ENCODE measurements around the gene ATP13A2.

Gene ATP13A2

DNA sequence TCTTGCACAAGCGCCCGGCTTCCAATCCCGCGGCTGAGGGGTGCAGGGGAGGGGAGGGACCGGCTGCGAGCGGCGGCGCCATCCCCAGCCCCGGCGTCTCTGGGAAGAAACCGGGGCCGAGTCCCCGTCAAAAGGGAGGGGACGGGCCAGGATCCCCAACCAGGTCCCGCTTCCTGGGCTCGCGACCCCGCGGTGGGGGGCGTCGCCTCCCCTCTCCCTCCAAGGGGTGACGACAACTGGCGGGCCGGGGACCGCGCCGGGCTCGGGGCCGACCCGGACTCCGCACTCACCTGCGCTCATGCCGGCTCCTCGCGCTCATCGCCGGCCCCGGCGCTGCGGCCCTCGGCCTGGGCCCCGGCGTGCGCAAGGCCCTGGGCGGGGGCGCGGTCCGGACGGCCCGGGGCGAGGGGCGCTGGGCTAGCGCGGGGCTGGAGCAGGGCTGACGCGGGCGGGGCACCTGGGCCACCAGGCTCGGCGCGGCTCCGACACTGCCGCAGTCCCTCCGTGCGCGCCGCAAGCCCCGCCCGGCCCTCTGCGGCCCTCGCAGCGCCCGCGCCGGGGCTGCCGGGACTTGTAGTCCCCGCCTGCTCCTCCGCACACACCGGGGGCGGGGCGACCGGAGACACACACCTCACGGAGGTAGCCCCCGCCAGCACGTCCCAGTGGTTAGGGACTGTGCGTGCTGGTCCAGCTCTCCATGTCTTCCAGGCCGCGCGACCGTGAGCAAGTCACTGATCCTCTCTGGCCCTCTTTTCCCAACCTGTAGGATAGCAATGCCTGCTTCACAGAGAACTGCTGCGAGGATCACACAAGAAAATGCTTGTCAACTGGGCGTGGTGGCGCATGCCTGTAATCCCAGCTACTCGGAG lies at the start of gene ATP13A2:
Gene ATP13A2 (minus strand): TSS at position 490 of the 869 bp plus-strand sequence. CDS start 190 bp downstream, at position 300.
- peak; percentile 88 for DNase-seq

GRCh38 chr1:17061486-17061885 lies 49.8 kb upstream of the ATP13A2 start:
- DNase-seq, result no peak

DNA sequence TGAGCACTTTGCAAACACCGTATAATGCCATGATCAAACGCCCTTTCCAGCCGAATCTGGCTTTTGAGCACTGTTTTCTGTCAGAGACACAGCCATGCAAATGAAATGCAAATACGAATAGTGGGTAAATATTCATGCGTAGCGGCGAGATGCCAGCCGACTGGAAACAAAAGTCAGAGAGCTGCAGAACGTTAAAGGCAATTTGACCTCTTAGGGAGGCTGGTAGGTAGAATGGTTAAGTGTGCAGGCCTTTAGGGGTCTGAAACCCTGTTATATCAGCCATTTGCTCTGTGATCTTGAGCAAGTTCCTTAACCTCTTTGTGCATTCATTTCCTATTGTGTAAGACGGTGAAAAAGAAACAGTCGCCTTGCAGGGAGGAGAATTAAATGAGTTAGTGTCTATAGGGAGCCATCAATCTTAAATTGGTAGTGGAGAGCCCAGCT lies 48.6 kb upstream of the ATP13A2 start:
- DNase-seq, result no peak

DNA sequence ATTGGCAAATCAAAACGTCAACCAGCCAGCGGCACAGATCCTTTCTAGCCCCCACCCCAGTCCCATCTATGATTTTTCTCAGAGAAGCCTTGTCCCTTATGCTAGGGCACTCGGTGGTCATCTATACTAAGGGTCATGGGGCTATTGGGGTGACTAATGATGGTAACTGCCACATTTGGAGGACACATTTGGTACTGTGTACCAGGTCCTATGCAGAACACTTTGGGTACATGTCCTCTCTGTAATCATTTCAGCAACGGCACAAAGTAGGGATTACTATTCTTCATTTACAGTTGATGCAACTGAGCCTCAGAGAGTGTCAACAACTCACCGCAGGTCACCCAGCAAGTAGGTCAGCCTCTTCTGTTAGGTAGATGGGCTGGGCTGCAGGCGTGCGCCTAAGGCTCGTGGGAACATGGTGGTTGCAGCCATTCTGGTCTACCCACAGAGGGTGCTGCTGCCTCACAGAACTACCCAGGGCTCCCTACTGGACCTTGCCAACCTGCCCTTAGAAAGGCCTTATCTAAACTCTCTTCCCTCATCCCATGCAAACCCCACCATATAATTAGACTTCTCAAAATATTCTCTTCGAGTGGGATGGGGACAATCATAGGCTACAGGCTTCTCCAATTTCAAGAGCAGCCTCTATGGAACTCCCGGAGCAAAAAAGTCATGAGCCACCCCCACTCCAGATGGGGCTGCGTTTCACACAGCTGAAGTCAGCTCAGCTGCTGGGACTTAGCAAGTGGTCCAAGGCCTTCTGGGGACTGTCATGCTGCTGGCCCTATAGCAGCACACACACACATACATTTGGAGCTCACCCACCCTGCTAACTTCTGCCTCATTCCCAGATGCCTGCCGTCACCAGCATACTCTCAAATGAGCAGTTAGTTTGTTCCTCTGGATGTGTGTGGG lies 47.9 kb upstream of the ATP13A2 start:
- DNase-seq, result peak; percentile 60

DNA sequence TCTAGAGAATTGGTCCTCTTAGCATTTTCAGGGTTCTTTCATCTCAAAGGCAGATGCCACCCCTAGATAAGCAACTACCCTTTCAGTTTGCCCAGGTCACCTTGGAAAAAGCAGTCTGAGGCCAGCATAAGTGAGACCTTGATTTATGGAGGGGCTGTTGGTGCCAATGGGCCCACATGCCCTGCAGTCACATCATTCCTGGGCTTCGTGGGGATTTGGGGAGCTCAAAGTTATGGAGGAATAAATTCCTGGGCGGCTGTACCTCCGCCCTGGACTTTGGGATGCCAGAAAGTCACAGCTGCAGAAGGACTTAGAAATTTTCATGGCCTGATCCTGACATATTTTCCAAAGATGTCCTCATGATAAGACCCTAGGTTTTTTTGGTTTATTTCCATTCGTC lies 44.8 kb upstream of the ATP13A2 start:
- DNase-seq, result no peak

GRCh38 chr1:17055801-17056200 lies 44.1 kb upstream of the ATP13A2 start:
- DNase-seq, result no peak

- DNase-seq, result peak; percentile 96
Observed at GRCh38 chr1:17053685-17054410, 42.1 kb upstream of the ATP13A2 start, which contains the start of gene SDHB. TSS of gene SDHB (minus strand) at chr1:17054032. CDS start at chr1:17054019, 13 bp downstream.

DNA sequence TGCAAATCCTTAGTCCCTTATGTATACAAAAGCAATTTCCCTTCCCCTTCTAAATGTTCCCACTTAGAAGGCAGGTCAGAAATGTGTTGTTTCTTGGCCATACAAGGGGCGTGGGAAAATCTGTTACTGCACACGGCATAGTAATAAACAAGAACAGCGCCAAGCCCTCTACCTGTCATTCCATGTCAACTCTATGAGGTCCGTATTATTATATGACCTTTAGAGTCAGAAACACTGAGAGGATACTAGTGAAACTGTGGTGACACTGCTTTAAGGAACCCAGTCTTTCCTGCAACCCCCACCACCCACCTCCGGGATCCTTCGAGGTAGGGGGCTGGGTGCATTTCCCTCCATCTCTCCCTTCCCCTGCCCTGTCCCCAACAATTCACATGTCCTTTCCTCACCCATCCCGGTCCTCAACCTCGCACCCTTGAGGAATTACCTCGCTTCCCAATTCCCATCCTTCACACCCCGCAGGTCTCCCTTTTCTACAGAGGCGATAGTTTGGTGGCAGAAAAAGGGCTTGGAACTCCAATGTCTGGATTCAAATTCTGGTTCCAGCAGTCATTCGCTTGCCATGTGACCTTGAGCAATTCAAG lies 41.5 kb upstream of the ATP13A2 start:
- no peak for DNase-seq

DNA sequence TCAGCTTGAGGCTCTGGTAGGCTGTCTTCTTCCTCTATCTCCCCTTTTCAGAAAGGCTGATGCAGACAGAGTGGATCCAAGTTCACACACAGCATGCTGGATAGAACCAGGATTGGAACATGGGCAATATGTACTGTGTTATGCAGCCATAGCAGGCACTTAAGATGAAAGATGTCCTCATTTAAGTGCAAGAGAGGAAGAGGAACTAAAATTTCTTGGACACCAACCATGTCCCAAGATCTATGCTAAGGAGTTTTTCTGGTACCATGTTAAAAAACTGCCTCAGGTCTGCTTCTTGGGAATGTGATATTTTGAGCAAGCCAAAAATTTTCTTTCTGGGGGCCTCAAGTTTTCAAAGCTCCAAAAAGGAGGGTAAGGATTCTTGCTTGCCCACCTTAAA lies 40.9 kb upstream of the ATP13A2 start:
- DNase-seq, result no peak

GRCh38 chr1:17052038-17052437 lies 40.3 kb upstream of the ATP13A2 start:
- DNase-seq, result no peak

- DNase-seq, result no peak
Observed at GRCh38 chr1:17047924-17048323, 36.2 kb upstream of the ATP13A2 start.

DNA sequence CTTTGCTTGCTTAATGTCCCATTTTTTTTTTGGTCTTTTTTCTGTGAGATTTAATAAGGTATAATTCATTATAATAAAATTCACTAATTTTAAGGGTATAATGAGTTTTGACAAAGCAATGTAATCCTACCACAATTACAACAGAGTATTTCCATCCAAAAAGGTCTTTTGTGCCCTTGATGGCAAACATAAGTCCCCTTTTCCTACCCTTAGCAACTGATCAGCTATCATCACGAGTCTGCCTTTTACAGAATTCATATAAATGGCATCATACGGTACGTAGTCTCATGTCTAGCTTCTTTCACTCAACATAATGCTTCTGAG lies 34.6 kb upstream of the ATP13A2 start:
- no peak for DNase-seq

DNA sequence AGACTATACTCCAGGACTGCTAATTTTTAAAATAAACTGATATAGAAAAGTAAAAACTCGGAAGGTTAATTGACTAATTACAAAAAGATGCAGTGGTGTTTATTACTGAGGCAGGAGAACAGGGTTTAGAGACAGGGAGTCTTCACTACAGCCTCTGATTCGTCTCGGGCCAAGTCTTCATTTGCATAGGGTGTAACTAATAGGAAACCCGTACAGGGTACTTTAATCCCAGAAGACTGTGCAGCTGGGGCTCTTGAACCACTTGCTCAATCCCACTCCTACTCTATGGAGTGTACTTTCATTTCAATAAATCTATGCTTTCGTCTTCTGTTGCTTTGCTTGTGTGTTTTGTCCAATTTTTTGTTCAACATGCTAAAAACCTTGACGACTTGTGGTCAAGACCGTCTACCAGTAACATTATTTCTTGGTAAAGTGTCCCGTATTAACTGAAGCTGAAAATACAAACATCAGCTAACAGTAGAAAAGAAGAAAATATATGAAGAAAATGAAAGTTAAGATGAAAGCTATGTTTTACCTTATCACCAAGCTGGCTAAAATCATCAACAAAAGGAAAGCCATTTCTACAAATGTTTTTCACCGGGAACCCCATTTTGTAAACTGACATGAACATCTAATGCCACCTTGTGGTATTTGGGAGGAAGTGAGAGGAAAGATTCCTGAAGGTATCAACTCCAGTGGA lies 34.1 kb upstream of the ATP13A2 start:
- DNase-seq, result peak; percentile 90

- DNase-seq, result no peak
Observed at GRCh38 chr1:17045150-17045549, 33.4 kb upstream of the ATP13A2 start.

DNA sequence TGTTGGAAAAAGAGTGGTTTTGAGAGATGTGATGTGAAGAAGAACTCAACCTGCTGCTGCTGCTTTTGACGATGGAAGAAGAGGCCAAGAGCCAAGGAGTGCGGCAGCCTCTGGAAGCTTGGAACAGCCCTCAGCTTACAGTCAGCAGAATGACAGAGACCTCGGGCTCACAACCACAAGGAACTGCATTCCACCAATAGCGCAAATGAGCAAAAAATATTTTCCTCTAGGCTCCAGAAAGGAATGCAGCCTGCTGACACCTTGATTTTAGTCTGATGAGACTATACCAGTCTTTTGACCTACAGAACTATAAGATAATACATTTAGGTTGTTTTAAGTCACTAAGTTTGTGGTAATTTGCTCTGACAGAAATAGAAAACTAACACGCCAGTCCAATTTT lies 31.9 kb upstream of the ATP13A2 start:
- DNase-seq, result no peak

DNA sequence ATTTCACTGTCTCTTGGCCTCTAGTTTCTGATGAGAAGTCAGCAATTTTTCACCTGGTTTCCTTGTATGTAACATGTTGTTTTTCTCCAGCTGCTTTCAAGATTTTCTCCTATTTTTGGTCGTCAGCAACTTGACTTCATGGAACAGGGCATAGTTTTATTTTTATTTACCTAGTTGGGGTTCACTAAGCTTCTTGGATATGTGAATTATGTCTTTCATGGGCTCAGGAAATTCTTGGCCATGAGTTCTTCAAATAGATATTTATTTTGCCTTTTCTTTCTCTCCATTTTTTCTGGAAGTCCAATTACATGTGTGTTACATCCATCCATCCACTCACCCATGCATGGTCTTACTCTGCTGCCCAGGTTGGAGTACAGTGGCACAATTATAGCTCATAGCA lies 28.4 kb upstream of the ATP13A2 start:
- no peak for DNase-seq

- DNase-seq, result no peak
Observed at GRCh38 chr1:17039522-17039921, 27.8 kb upstream of the ATP13A2 start.

DNA sequence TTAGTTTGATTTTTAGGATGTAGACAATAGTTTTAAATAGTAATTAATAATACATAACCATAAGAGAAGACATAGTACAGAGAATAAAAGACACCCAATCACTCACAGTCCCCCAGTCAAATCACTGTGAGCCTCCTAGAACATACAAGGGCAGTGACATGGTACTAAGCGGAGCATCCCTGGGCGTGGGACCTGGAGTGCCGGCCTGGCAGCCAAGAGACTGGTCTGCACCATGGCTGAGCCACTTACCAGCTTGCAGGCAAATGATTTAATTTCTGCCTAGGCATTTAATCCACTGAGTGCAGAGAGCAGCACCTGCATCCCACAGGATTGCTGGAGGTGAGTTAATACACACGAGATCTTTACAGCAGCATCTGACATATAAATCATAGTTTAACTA lies 21.8 kb upstream of the ATP13A2 start:
- DNase-seq, result no peak

DNA sequence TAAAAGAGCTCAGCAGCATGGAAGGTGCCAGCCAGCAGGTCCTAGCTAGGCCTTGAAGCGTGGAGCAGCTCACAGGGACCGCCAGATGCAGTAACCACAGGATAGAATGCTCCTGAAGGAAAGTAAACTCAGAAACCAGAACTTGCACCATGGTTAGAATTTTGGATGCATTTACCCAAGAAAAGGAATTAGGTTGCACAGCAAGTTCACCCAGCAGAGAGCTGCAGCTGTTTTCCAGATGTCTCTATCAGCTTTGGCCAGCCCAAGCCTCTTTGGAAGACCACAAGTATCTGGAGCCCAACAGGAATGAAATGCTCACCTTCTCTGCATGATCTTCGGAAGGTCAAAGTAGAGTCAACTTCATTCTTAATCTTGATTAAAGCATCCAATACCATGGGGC lies 21.0 kb upstream of the ATP13A2 start:
- no peak for DNase-seq

DNA sequence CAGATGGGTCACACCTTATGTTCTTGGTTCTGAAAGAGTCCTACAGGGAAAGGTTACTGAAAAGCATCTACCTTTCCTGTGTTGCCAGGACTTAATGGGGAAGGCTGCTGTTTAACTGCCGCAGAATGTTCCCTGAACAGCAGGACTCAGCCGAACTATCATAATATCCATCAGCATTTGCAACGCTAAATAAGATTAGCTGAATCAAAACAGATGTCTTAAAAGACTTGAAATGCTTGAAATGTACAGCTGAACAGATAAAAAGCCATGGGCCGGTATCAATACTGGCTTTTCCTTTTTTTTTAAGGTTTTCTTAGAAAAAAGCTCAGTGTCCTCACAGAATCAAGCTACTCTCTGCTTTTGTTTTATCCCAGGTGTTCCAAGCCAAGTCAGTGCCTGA lies 19.7 kb upstream of the ATP13A2 start:
- DNase-seq, result no peak

- no peak for DNase-seq
Observed at GRCh38 chr1:17030206-17030605, 18.5 kb upstream of the ATP13A2 start.

- DNase-seq, result no peak
Observed at GRCh38 chr1:17028662-17029188, 17.0 kb upstream of the ATP13A2 start.
